Measurements from ENCODE around the gene ZFYVE28. TPM values are rescaled to one million over a fixed set of nuclear protein-coding genes. Genes with fewer than 3 reads are reported as not detected.

ZFYVE28 gene
- total RNA-seq, 1 donor = 10.5 TPM

- Histone ChIP-seq H3K4me3 (ENCODE audit: insufficient read depth, low read length) (no peak overlapping the region), H3K9me3 (ENCODE audit: low read depth, low read length) (no peaks in the 10 kb centered on the region), H3K79me2 (ENCODE audit: insufficient read depth, low read length) (peaks cover 31% of the 10 kb centered on the region), H3K27ac (ENCODE audit: low read depth, low read length) (no peak overlapping the region), H2AFZ (ENCODE audit: low read length) (peak overlapping the region; percentile 57), H3K27me3 (ENCODE audit: insufficient read depth, low read length) (no peaks in the 10 kb centered on the region), H4K20me1 (ENCODE audit: insufficient read depth, low read length) (peaks cover 17% of the 10 kb centered on the region), H3K36me3 (ENCODE audit: insufficient read depth, low read length) (peaks cover 4% of the 10 kb centered on the region), H3K4me1 (ENCODE audit: insufficient read depth, low read length) (peaks cover 28% of the 10 kb centered on the region), H3K4me2 (ENCODE audit: insufficient read depth, low read length) (peak overlapping the region; percentile 42)
- peak; percentile 80 for DNase-seq (ENCODE audit: insufficient read length, low spot score, missing footprints)
- no peak for TF ChIP-seq CTCF (IDR thresholded peaks at IDR 0.05; ENCODE audit: extremely low read depth, low read depth, low read length)
Measured at GRCh38 chr4:2243681-2244380, 174.6 kb downstream of the ZFYVE28 start.

- H3K4me3 ChIP-seq (ENCODE audit: insufficient read depth, low read length) = peak within 1 kb of the TSS; percentile 92
- no peaks in the 10 kb centered on the region for H3K9me3 ChIP-seq (ENCODE audit: low read depth, low read length)
- H3K27me3 ChIP-seq (ENCODE audit: insufficient read depth, low read length) = no peaks in the 10 kb centered on the region
- H3K79me2 ChIP-seq (ENCODE audit: insufficient read depth, low read length) = peaks cover 49% of the 10 kb centered on the region
- peak within 1 kb of the TSS; percentile 75 for H2AFZ ChIP-seq (ENCODE audit: low read length)
- H3K36me3 ChIP-seq (ENCODE audit: insufficient read depth, low read length) = no peaks in the 10 kb centered on the region
- H3K4me1 ChIP-seq (ENCODE audit: insufficient read depth, low read length) = peaks cover 32% of the 10 kb centered on the region
- peak within 1 kb of the TSS; percentile 21 for H3K27ac ChIP-seq (ENCODE audit: low read depth, low read length)
- H4K20me1 ChIP-seq (ENCODE audit: insufficient read depth, low read length) = peaks cover 15% of the 10 kb centered on the region
- DNase-seq (ENCODE audit: insufficient read length, low spot score, missing footprints) = peak; percentile 100
- peak within 1 kb of the TSS; percentile 88 for H3K4me2 ChIP-seq (ENCODE audit: insufficient read depth, low read length)
- no peak for TF ChIP-seq CTCF (IDR thresholded peaks at IDR 0.05; ENCODE audit: extremely low read depth, low read depth, low read length)
Measured at GRCh38 chr4:2241410-2242353, 176.8 kb downstream of the ZFYVE28 start, which contains the start of the genes HAUS3 and POLN. Gene HAUS3 (minus strand): TSS chr4:2242121. CDS start chr4:2240946, 1,175 bp downstream. Gene POLN (minus strand): TSS chr4:2242121. CDS start chr4:2229231, 12,890 bp downstream.

- Histone ChIP-seq H3K4me3 (ENCODE audit: insufficient read depth, low read length) (peak overlapping the region; percentile 92), H3K9me3 (ENCODE audit: low read depth, low read length) (no peaks in the 10 kb centered on the region), H3K36me3 (ENCODE audit: insufficient read depth, low read length) (peaks cover 1% of the 10 kb centered on the region), H3K27me3 (ENCODE audit: insufficient read depth, low read length) (no peaks in the 10 kb centered on the region), H3K4me1 (ENCODE audit: insufficient read depth, low read length) (peaks cover 32% of the 10 kb centered on the region), H3K79me2 (ENCODE audit: insufficient read depth, low read length) (peaks cover 51% of the 10 kb centered on the region), H4K20me1 (ENCODE audit: insufficient read depth, low read length) (peaks cover 15% of the 10 kb centered on the region), H3K27ac (ENCODE audit: low read depth, low read length) (peak overlapping the region; percentile 21), H2AFZ (ENCODE audit: low read length) (peak overlapping the region; percentile 75), H3K4me2 (ENCODE audit: insufficient read depth, low read length) (peak overlapping the region; percentile 88)
- TF ChIP-seq CTCF (IDR thresholded peaks at IDR 0.05; ENCODE audit: extremely low read depth, low read depth, low read length) = no peak
- no peak for DNase-seq (ENCODE audit: insufficient read length, low spot score, missing footprints)
Measured at GRCh38 chr4:2241003-2241402, 177.4 kb downstream of the ZFYVE28 start.

Measured in osteoblast (primary cell).